CD14-positive monocyte (primary cell): Measurements from ENCODE around the gene ZNF784. TPM values are rescaled to one million over a fixed set of nuclear protein-coding genes. Genes with fewer than 3 reads are reported as not detected.

Experiments
- DNase-seq, 3 donors: peaks; one replicate each; pipeline ENCODE4 v3.0.0-alpha.2; 2011 to 2022
- H2AFZ ChIP-seq: 2 replicates; pipeline ENCODE4 v1.6.0; 2012; ENCODE audit warnings: mild to moderate bottlenecking, low read depth, low read length, inconsistent platforms; ENCODE audit not compliant: insufficient read depth, poor library complexity, severe bottlenecking
- H3K27ac ChIP-seq, 2 donors: 1 replicate in 1 of 2; 2 replicates in 1 of 2; pipeline ENCODE4 v1.5.1; 2012 to 2013; ENCODE audit warnings: low read length in 2 of 2, control low read depth in 1 of 2, inconsistent platforms in 1 of 2, low read depth in 1 of 2, mild to moderate bottlenecking in 1 of 2
- H3K27me3 ChIP-seq, 2 donors: one replicate each; pipeline versions ENCODE4 v1.6.0 to v1.6.1; 2011 to 2013; ENCODE audit warnings: low read length in 2 of 2; ENCODE audit not compliant: control insufficient read depth in 2 of 2, insufficient read depth in 2 of 2
- H3K36me3 ChIP-seq, 2 donors: replicated peaks in 1 of 2; 1 replicate in 1 of 2; 2 replicates in 1 of 2; pipeline versions ENCODE4 v1.5.1 to v1.6.1; 2012 to 2013; ENCODE audit warnings: low read length in 2 of 2, control low read depth in 1 of 2, inconsistent platforms in 1 of 2, mild to moderate bottlenecking in 1 of 2; ENCODE audit not compliant: insufficient read depth in 2 of 2, control insufficient read depth in 1 of 2
- H3K4me1 ChIP-seq, 2 donors: 1 replicate in 1 of 2; 2 replicates in 1 of 2; pipeline versions ENCODE4 v1.5.1 to v1.6.1; 2012 to 2013; ENCODE audit warnings: low read length in 2 of 2, control low read depth in 1 of 2, inconsistent platforms in 1 of 2, mild to moderate bottlenecking in 1 of 2, moderate library complexity in 1 of 2; ENCODE audit not compliant: insufficient read depth in 2 of 2, control insufficient read depth in 1 of 2
- H3K4me2 ChIP-seq: replicated peaks from 2 replicates; pipeline ENCODE3; 2012; ENCODE audit warnings: low read length, moderate library complexity, mild to moderate bottlenecking; ENCODE audit not compliant: poor library complexity, severe bottlenecking; ENCODE audit errors: extremely low read depth
- H3K4me3 ChIP-seq, 3 experiments: fragments of 200-600 bp in 1 of 3; sonication (generic) in 1 of 3; replicated peaks in 1 of 3; 1 replicate in 2 of 3; 2 replicates in 1 of 3; pipeline ENCODE4 v1.5.1; 2011 to 2013; ENCODE audit warnings: low read length in 3 of 3, mild to moderate bottlenecking in 3 of 3, control low read depth in 2 of 3, low read depth in 2 of 3, inconsistent platforms in 1 of 3, moderate library complexity in 1 of 3
- H3K79me2 ChIP-seq: 2 replicates; pipeline ENCODE4 v1.6.0; 2012; ENCODE audit warnings: mild to moderate bottlenecking, control low read depth, inconsistent platforms, low read length, moderate library complexity; ENCODE audit not compliant: insufficient read depth
- H3K9ac ChIP-seq: 2 replicates; pipeline ENCODE4 v1.6.0; 2017; ENCODE audit warnings: low read length, mild to moderate bottlenecking; ENCODE audit not compliant: insufficient read depth, poor library complexity, severe bottlenecking
- H3K9me3 ChIP-seq, 2 donors: replicated peaks in 1 of 2; 1 replicate in 1 of 2; 2 replicates in 1 of 2; pipeline versions ENCODE4 v1.5.1 to v1.6.1; 2012 to 2013; ENCODE audit warnings: low read length in 2 of 2, control low read depth in 1 of 2; ENCODE audit not compliant: control insufficient read depth in 1 of 2, insufficient read depth in 1 of 2
- H4K20me1 ChIP-seq: 2 replicates; pipeline ENCODE4 v1.6.0; 2012; ENCODE audit warnings: mild to moderate bottlenecking, low read length, control low read depth, moderate library complexity; ENCODE audit not compliant: insufficient read depth
- H3K27ac Mint-ChIP-seq, 7 donors: one replicate each; pipeline ENCODE4 v1.8.0; 2020; ENCODE audit warnings: mild to moderate bottlenecking in 7 of 7, mixed read lengths in 7 of 7, moderate library complexity in 6 of 7, inconsistent platforms in 2 of 7
- H3K27me3 Mint-ChIP-seq, 3 donors: one replicate each; pipeline ENCODE4 v1.8.0; 2021 to 2022; ENCODE audit warnings: low read depth in 3 of 3, mild to moderate bottlenecking in 3 of 3, mixed read lengths in 3 of 3, moderate library complexity in 3 of 3, inconsistent platforms in 1 of 3
- H3K36me3 Mint-ChIP-seq, 2 donors: one replicate each; pipeline ENCODE4 v1.8.0; 2020; ENCODE audit warnings: mixed read lengths in 2 of 2, inconsistent platforms in 1 of 2, mild to moderate bottlenecking in 1 of 2
- H3K4me1 Mint-ChIP-seq: one replicate; pipeline ENCODE4 v1.8.0; 2020; ENCODE audit warnings: mild to moderate bottlenecking, mixed read lengths
- H3K4me3 Mint-ChIP-seq, 2 donors: one replicate each; pipeline ENCODE4 v1.8.0; 2020; ENCODE audit warnings: mild to moderate bottlenecking in 2 of 2, mixed read lengths in 2 of 2, moderate library complexity in 1 of 2
- H3K9me3 Mint-ChIP-seq, 7 donors: one replicate each; pipeline ENCODE4 v1.8.0; 2020 to 2022; ENCODE audit warnings: mixed read lengths in 7 of 7, mild to moderate bottlenecking in 6 of 7, moderate library complexity in 6 of 7, inconsistent platforms in 2 of 7
- CTCF ChIP-seq: fragments of 200-600 bp; IDR thresholded peaks from one replicate; pipeline ENCODE4 v1.8.0; 2022; ENCODE audit warnings: antibody characterized with exemption, mild to moderate bottlenecking
- WGBS: methylation state at CpG from one replicate; pipeline ENCODE4 v1.1.5; 2013; ENCODE audit warnings: missing lambda C conversion rate; ENCODE audit not compliant: insufficient coverage; 5-methylcytosine and 5-hydroxymethylcytosine counted together
- intact Hi-C, 2 donors: fragments of 100-400 bp; cut with micrococcal nuclease; formaldehyde crosslinking; loops; one replicate each; pipeline versions ENCODE4 v1.15.0 to v1.15.1; 2023
- polyA plus RNA-seq, 3 donors: library from polyadenylated mRNA; depleted of rRNA in 1 of 3; unstranded in 2 of 3; stranded (reverse) in 1 of 3; fragments of 300-500 nt in 2 of 3; fragments of >200 nt in 1 of 3; fragmentation: Illumina TruSeq in 2 of 3; gene quantifications; 1 replicate in 2 of 3; 2 replicates in 1 of 3; pipeline ENCODE4 v1.2.3, GENCODE V29; 2012 to 2021

The ZNF784 gene
- polyA plus RNA-seq, 3 donors: 1.5 to 5.5 (median 2.4) TPM

GRCh38 chr19:55651236-55651635 lies 26.9 kb upstream of the ZNF784 start:
- H4K20me1 ChIP-seq: peaks cover 10% of the 10 kb centered on the region
- Mint-ChIP-seq H3K4me1 (peaks cover 32% of the 10 kb centered on the region), H3K36me3 (peaks cover 0 to 18% of the 10 kb centered on the region in 2 donors), H3K9me3 (peaks cover 0 to 2% (median 0%) of the 10 kb centered on the region in 7 donors), H3K4me3 (no peak overlapping the region), H3K27me3 (peaks cover 7 to 11% (median 8%) of the 10 kb centered on the region in 3 donors), H3K27ac (no peak overlapping the region)
- peaks cover 36 to 42% of the 10 kb centered on the region in 2 donors for H3K4me1 ChIP-seq
- TF ChIP-seq CTCF: no peak
- H3K4me2 ChIP-seq: no peak overlapping the region
- H3K27me3 ChIP-seq: no peaks in the 10 kb centered on the region
- no peak overlapping the region for H3K4me3 ChIP-seq
- H2AFZ ChIP-seq: no peak overlapping the region
- H3K27ac ChIP-seq: no peak overlapping the region
- H3K79me2 ChIP-seq: peaks cover 13% of the 10 kb centered on the region
- H3K9ac ChIP-seq: no peak overlapping the region
- H3K9me3 ChIP-seq: no peaks in the 10 kb centered on the region
- no peaks in the 10 kb centered on the region for H3K36me3 ChIP-seq
- WGBS: 88% methylated on average over 5 of the region's 18 CpGs
- no peak for DNase-seq
- intact Hi-C loops: loop anchor here in 1 of 2 donors (10.0 kb wide), 1 partner anchor 1456 kb away; the partner anchor contains the start of gene TSEN34

GRCh38 chr19:55650602-55651230 lies 26.4 kb upstream of the ZNF784 start:
- H3K27me3 Mint-ChIP-seq: peaks cover 8 to 11% (median 9%) of the 10 kb centered on the region in 3 donors
- Histone ChIP-seq H3K79me2 (peaks cover 8% of the 10 kb centered on the region), H2AFZ (no peak overlapping the region), H3K27me3 (no peaks in the 10 kb centered on the region), H3K9me3 (no peaks in the 10 kb centered on the region), H3K9ac (no peak overlapping the region), H3K4me3 (no peak overlapping the region), H3K27ac (no peak overlapping the region), H4K20me1 (peaks cover 5% of the 10 kb centered on the region), H3K36me3 (peaks cover 0 to under 1% of the 10 kb centered on the region in 2 donors), H3K4me1 (peaks cover 31 to 37% of the 10 kb centered on the region in 2 donors), H3K4me2 (no peak overlapping the region)
- WGBS: 99% methylated on average over 14 of the region's 17 CpGs
- intact Hi-C loops: loop anchor here in 1 of 2 donors (10.0 kb wide), 1 partner anchor 1456 kb away; the partner anchor contains the start of gene TSEN34
- no peak for TF ChIP-seq CTCF
- H3K36me3 Mint-ChIP-seq: peaks cover under 1 to 19% of the 10 kb centered on the region in 2 donors
- H3K27ac Mint-ChIP-seq: no peak overlapping the region
- H3K4me3 Mint-ChIP-seq: no peak overlapping the region
- DNase-seq: no peak
- H3K4me1 Mint-ChIP-seq: peaks cover 26% of the 10 kb centered on the region
- H3K9me3 Mint-ChIP-seq: peaks cover 0 to 2% (median 0%) of the 10 kb centered on the region in 7 donors
